Sigmoid colon (tissue), 7 donors: Measurements from ENCODE around the gene ITPR2. TPM values are rescaled to one million over a fixed set of nuclear protein-coding genes. Genes with fewer than 3 reads are reported as not detected.

Experiments used
- DNase-seq: peaks from one replicate; pipeline ENCODE4 v3.0.0-alpha.2; 2019
- H3K27ac ChIP-seq, 4 donors: fragments of 200-600 bp; sonication (generic); one replicate each; pipeline ENCODE4 v1.5.1; 2016 to 2019; ENCODE audit warnings: mild to moderate bottlenecking in 1 of 4
- H3K27me3 ChIP-seq, 3 donors: fragments of 200-600 bp; sonication (generic); one replicate each; pipeline ENCODE4 v1.5.1; 2019; ENCODE audit warnings: mild to moderate bottlenecking in 1 of 3
- H3K36me3 ChIP-seq, 4 donors: fragments of 200-600 bp; sonication (generic); one replicate each; pipeline ENCODE4 v1.5.1; 2016 to 2019
- H3K4me1 ChIP-seq, 4 donors: fragments of 200-600 bp; sonication (generic); one replicate each; pipeline ENCODE4 v1.5.1; 2017 to 2019
- H3K4me3 ChIP-seq, 4 donors: fragments of 200-600 bp; sonication (generic); one replicate each; pipeline ENCODE4 v1.5.1; 2017 to 2019; ENCODE audit warnings: mild to moderate bottlenecking in 2 of 4, moderate library complexity in 1 of 4
- H3K9me3 ChIP-seq, 4 donors: fragments of 200-600 bp in 3 of 4; sonication (generic) in 3 of 4; one replicate each; pipeline versions ENCODE4 v1.5.1 to v1.6.1; 2013 to 2019
- CTCF ChIP-seq, 4 experiments: fragments of 450-650 bp in 3 of 4; fragments of 200-600 bp in 1 of 4; IDR thresholded peaks; one replicate each; pipeline ENCODE4 v1.5.1; 2016 to 2019; ENCODE audit warnings: antibody characterized with exemption in 4 of 4, mild to moderate bottlenecking in 3 of 4, moderate library complexity in 2 of 4
- EP300 ChIP-seq, 4 donors: sonication (generic); formaldehyde crosslinking; IDR thresholded peaks; one replicate each; pipeline ENCODE4 v1.6.1; 2017; ENCODE audit warnings: antibody characterized with exemption in 4 of 4
- POLR2A ChIP-seq, 2 donors: fragments of 450-650 bp; IDR thresholded peaks; one replicate each; pipeline ENCODE4 v1.6.1; 2016; ENCODE audit warnings: antibody characterized with exemption in 2 of 2, mild to moderate bottlenecking in 2 of 2, moderate library complexity in 2 of 2
- POLR2AphosphoS5 ChIP-seq, 4 donors: sonication (generic); formaldehyde crosslinking; IDR thresholded peaks; one replicate each; pipeline ENCODE4 v1.6.1; 2017; ENCODE audit warnings: antibody characterized with exemption in 4 of 4
- WGBS, 2 donors: extraction: QIAGEN DNeasy Blood & Tissue Kit; methylation state at CpG; one replicate each; pipeline ENCODE4 v1.1.7; 2013; 5-methylcytosine and 5-hydroxymethylcytosine counted together
- intact Hi-C: fragments of 100-400 bp; cut with DNase I; formaldehyde crosslinking; loops from one replicate; pipeline ENCODE4 v1.15.1; 2023
- polyA plus RNA-seq, 3 donors: library from polyadenylated mRNA; stranded (reverse); fragments of 200-250 nt; gene quantifications; one replicate each; pipeline ENCODE4 v1.2.3, GENCODE V29; 2013
- total RNA-seq, 4 donors: library from RNA; depleted of rRNA; stranded (reverse); fragments of >200 nt; gene quantifications; one replicate each; pipeline ENCODE4 v1.1.0, GENCODE V29; 2016
- donor health status: healthy with polysubstance abuse.
- donor health status: Bipolar disorder and iron deficiency.
- donor health status: healthy.

ITPR2 gene
- total and polyA plus RNA-seq, 7 donors: 1.4 to 78.1 (median 58.9) TPM

- H3K4me1 ChIP-seq: no peaks in the 10 kb centered on the region
- H3K4me3 ChIP-seq: no peak overlapping the region
- H3K27ac ChIP-seq: no peak overlapping the region
- TF ChIP-seq POLR2AphosphoS5 (IDR thresholded peaks at IDR 0.05) (no peak), POLR2A (IDR thresholded peaks at IDR 0.05) (no peak), CTCF (IDR thresholded peaks at IDR 0.05) (no peak), EP300 (IDR thresholded peaks at IDR 0.05) (no peak)
- H3K9me3 ChIP-seq: no peaks in the 10 kb centered on the region
- intact Hi-C loops: no loop called here
- H3K27me3 ChIP-seq: no peaks in the 10 kb centered on the region
- 56 to 73% methylated on average over 1 of the region's 1 CpG for WGBS, 2 donors
- DNase-seq: no peak
- H3K36me3 ChIP-seq: peaks cover 0 to 23% (median 0%) of the 10 kb centered on the region in 4 donors
Observed at GRCh38 chr12:26384536-26384935, 448.5 kb downstream of the ITPR2 start.

- Histone ChIP-seq H3K4me3 (no peak overlapping the region), H3K36me3 (peaks cover 0 to 29% (median 0%) of the 10 kb centered on the region in 4 donors), H3K9me3 (no peaks in the 10 kb centered on the region), H3K27ac (no peak overlapping the region), H3K27me3 (no peaks in the 10 kb centered on the region), H3K4me1 (no peaks in the 10 kb centered on the region)
- intact Hi-C loops: no loop called here
- TF ChIP-seq POLR2AphosphoS5 (IDR thresholded peaks at IDR 0.05): no peak
- TF ChIP-seq CTCF (IDR thresholded peaks at IDR 0.05): no peak
- TF ChIP-seq EP300 (IDR thresholded peaks at IDR 0.05): no peak
- no peak for TF ChIP-seq POLR2A (IDR thresholded peaks at IDR 0.05)
- 93 to 100% methylated on average over 1 of the region's 1 CpG for WGBS, 2 donors
- no peak for DNase-seq
Observed at GRCh38 chr12:26383041-26383440, 450.0 kb downstream of the ITPR2 start.

GRCh38 chr12:26380897-26381296 is 452.1 kb downstream of the ITPR2 start:
- Histone ChIP-seq H3K9me3 (no peaks in the 10 kb centered on the region), H3K4me3 (no peak overlapping the region), H3K4me1 (no peaks in the 10 kb centered on the region), H3K36me3 (peaks cover 0 to 14% (median 0%) of the 10 kb centered on the region in 4 donors), H3K27ac (no peak overlapping the region), H3K27me3 (no peaks in the 10 kb centered on the region)
- intact Hi-C loops: no loop called here
- DNase-seq: no peak
- TF ChIP-seq POLR2A (IDR thresholded peaks at IDR 0.05): no peak
- no peak for TF ChIP-seq POLR2AphosphoS5 (IDR thresholded peaks at IDR 0.05)
- no peak for TF ChIP-seq CTCF (IDR thresholded peaks at IDR 0.05)
- no peak for TF ChIP-seq EP300 (IDR thresholded peaks at IDR 0.05)
- WGBS, 2 donors: 67 to 70% methylated on average over 1 of the region's 1 CpG

GRCh38 chr12:26379777-26380467 is 453.1 kb downstream of the ITPR2 start:
- Histone ChIP-seq H3K9me3 (no peaks in the 10 kb centered on the region), H3K4me3 (no peak overlapping the region), H3K27ac (no peak overlapping the region), H3K36me3 (peaks cover 0 to 7% (median 0%) of the 10 kb centered on the region in 4 donors), H3K27me3 (no peaks in the 10 kb centered on the region), H3K4me1 (no peaks in the 10 kb centered on the region)
- TF ChIP-seq CTCF (IDR thresholded peaks at IDR 0.05) (no peak), POLR2A (IDR thresholded peaks at IDR 0.05) (no peak), EP300 (IDR thresholded peaks at IDR 0.05) (no peak), POLR2AphosphoS5 (IDR thresholded peaks at IDR 0.05) (no peak)
- 89 to 90% methylated on average over 2 of the region's 2 CpGs for WGBS, 2 donors
- no peak for DNase-seq
- intact Hi-C loops: no loop called here

- 27 to 56% methylated on average over 6 of the region's 6 CpGs for WGBS, 2 donors
- intact Hi-C loops: no loop called here
Observed at GRCh38 chr12:26378711-26379110, 454.3 kb downstream of the ITPR2 start.

More at GRCh38 chr12:26378711-26379110, 454.3 kb downstream of the ITPR2 start:
- H3K36me3 ChIP-seq: peaks cover 0 to 7% (median 0%) of the 10 kb centered on the region in 4 donors
- H3K9me3 ChIP-seq: no peaks in the 10 kb centered on the region
- H3K4me3 ChIP-seq: no peak overlapping the region
- H3K4me1 ChIP-seq: no peaks in the 10 kb centered on the region
- no peak overlapping the region for H3K27ac ChIP-seq
- no peak for TF ChIP-seq POLR2A (IDR thresholded peaks at IDR 0.05)
- no peak for TF ChIP-seq EP300 (IDR thresholded peaks at IDR 0.05)
- TF ChIP-seq CTCF (IDR thresholded peaks at IDR 0.05): no peak
- no peak for TF ChIP-seq POLR2AphosphoS5 (IDR thresholded peaks at IDR 0.05)
- no peaks in the 10 kb centered on the region for H3K27me3 ChIP-seq
- no peak for DNase-seq
